Measurements from ENCODE around the gene DCLK1.

The DCLK1 gene

GRCh38 chr13:36006347-36006746 lies 124.8 kb downstream of the DCLK1 start:
- DNase-seq (ENCODE audit: low read depth): no peak

GRCh38 chr13:36001561-36001960 lies 129.6 kb downstream of the DCLK1 start:
- DNase-seq (ENCODE audit: low read depth): no peak
- no peak for TF ChIP-seq CTCF (IDR thresholded peaks at IDR 0.05; ENCODE audit: control insufficient read depth, insufficient read depth, low read depth, low read length, missing control alignments)
- no peak overlapping the region for H3K4me3 ChIP-seq (ENCODE audit: control insufficient read depth, low read depth, low read length)

More at GRCh38 chr13:36006347-36006746, 124.8 kb downstream of the DCLK1 start:
- TF ChIP-seq CTCF (IDR thresholded peaks at IDR 0.05; ENCODE audit: control insufficient read depth, insufficient read depth, low read depth, low read length, missing control alignments): no peak
- H3K4me3 ChIP-seq (ENCODE audit: control insufficient read depth, low read depth, low read length): no peak overlapping the region

- DNase-seq (ENCODE audit: low read depth): no peak
- no peak overlapping the region for H3K4me3 ChIP-seq (ENCODE audit: control insufficient read depth, low read depth, low read length)
- TF ChIP-seq CTCF (IDR thresholded peaks at IDR 0.05; ENCODE audit: control insufficient read depth, insufficient read depth, low read depth, low read length, missing control alignments): no peak
Observed at GRCh38 chr13:36000028-36000427, 131.2 kb downstream of the DCLK1 start.

- H3K4me3 ChIP-seq (ENCODE audit: control insufficient read depth, low read depth, low read length): no peak overlapping the region
- no peak for DNase-seq (ENCODE audit: low read depth)
- TF ChIP-seq CTCF (IDR thresholded peaks at IDR 0.05; ENCODE audit: control insufficient read depth, insufficient read depth, low read depth, low read length, missing control alignments): no peak
Observed at GRCh38 chr13:35996360-35996759, 134.8 kb downstream of the DCLK1 start.

GRCh38 chr13:35995136-35995535 lies 136.0 kb downstream of the DCLK1 start:
- peak; percentile 24 for DNase-seq (ENCODE audit: low read depth)
- no peak for TF ChIP-seq CTCF (IDR thresholded peaks at IDR 0.05; ENCODE audit: control insufficient read depth, insufficient read depth, low read depth, low read length, missing control alignments)
- H3K4me3 ChIP-seq (ENCODE audit: control insufficient read depth, low read depth, low read length): no peak overlapping the region

GRCh38 chr13:35994131-35994966 lies 136.8 kb downstream of the DCLK1 start:
- no peak for TF ChIP-seq CTCF (IDR thresholded peaks at IDR 0.05; ENCODE audit: control insufficient read depth, insufficient read depth, low read depth, low read length, missing control alignments)
- H3K4me3 ChIP-seq (ENCODE audit: control insufficient read depth, low read depth, low read length): no peak overlapping the region
- DNase-seq (ENCODE audit: low read depth): peak; percentile 89

Data from AG09309 (cell line).